ENCODE measurements around the gene ZMYND10. TPM values are rescaled to one million over a fixed set of nuclear protein-coding genes. Genes with fewer than 3 reads are reported as not detected.

Gene ZMYND10
- polyA plus RNA-seq, 1 donor, result 4.2 TPM

DNA sequence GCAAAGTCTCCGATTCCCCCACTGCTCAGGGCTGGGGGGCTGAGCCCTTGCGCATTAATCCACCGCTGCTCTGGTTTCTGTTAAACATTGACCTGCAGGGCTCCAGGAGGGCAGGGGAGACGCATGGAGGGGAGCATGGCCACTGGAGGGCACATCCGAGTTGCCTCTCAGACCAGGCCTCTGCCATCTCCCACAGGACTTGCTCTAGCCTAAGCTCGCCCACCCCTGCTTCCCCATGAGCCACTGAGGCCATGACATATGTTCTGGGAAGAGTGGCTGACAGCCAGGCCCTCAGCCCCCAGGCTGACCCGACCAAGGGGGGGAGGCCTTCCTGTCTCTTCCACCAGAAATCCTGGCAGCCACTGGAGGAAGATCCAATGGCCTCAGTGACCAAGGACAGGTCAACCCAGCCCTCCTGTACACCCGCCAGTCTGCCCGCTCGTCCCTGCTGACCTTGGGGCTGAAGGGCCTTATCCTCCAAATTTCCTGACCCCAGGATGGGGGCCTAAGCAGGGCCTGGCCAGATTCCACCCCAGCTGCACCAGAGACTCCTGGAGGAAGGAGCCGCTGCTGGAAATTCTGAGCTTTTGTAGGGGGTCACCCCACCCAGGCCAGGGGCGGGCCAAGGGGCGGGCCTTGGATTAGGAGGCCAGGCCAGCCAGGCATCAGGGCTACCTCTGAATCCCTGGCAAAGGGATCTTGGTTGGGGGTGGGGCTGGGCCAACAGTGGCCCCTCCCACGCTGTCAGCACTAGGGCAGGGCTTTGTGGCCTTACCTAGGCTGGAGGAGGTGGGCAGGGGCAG lies 42.3 kb downstream of the ZMYND10 start, which contains the start of gene HYAL1:
Gene HYAL1, minus strand, starts transcription at position 562 of the 803 bp plus-strand sequence. CDS start 618 bp downstream, outside the sequence.
- no peak for DNase-seq

DNA sequence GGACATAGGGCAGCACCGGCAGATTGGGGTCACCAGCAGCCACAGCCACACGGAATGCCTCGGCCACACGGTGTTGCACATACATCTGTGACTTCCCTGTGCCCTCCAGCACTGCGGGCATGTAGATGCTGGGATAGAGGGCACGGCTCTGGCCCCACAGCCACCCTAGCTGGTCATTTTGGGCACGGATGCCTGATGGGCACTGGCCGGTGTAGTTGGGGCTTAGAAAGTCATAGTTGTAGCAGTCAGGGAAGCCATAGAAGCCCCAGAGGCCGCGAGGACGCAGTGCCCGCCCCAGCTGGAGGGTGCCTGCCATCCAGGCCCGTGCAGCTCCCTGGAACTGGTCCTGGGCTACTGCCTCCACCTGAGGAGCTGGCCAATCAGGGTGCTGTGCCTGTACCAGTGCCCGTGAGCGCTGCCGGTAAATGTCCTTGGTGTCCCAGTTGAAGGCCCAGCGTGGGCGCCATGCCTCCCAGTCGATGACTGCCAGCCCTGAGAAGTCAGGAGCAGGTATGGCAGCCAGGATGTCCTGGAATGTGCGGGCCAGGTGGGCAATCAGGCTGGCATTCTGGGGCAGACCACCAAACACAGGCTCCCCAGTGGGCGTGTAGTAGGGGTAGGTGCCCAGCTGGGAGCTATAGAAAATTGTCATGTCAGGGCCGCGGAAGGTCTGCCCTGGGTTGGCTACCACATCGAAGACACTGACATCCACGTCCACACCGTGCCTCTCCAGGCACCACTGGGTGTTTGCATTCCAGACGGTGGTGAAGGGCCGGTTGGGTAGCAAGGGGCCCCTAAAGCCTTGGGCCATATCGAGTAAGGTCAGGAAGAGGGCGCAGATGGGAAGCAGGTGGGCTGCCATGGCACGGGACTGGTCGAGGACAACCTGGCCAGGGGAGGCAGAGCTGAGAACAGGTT lies 43.2 kb downstream of the ZMYND10 start:
- DNase-seq, result no peak

DNA sequence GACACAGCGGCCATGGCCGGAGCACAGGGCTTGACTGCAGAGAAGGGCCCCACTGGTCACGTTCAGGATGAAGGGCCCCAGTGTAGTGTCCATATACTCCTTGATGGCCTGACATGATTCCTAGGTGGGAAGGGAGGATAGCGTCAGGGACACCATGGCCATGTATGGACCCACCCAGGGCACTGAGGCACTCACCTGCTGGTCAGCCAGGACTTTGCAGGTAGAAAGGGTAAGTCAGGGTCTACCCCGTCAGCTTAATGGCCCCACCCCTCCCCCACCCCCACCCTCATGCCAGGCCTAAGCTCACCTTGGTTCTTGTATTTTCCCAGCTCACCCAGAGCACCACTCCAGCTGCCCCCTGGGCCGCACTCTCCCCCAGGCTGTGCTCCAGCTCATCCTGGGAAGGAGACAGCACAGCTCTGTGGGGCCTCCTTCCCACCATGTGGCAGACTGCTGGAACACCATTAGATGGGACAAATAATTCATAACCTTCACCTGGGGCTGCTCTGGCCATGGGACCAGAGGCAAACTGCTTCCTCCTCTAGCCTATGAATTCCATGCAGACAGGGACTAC lies 44.8 kb downstream of the ZMYND10 start:
- DNase-seq, result no peak

DNA sequence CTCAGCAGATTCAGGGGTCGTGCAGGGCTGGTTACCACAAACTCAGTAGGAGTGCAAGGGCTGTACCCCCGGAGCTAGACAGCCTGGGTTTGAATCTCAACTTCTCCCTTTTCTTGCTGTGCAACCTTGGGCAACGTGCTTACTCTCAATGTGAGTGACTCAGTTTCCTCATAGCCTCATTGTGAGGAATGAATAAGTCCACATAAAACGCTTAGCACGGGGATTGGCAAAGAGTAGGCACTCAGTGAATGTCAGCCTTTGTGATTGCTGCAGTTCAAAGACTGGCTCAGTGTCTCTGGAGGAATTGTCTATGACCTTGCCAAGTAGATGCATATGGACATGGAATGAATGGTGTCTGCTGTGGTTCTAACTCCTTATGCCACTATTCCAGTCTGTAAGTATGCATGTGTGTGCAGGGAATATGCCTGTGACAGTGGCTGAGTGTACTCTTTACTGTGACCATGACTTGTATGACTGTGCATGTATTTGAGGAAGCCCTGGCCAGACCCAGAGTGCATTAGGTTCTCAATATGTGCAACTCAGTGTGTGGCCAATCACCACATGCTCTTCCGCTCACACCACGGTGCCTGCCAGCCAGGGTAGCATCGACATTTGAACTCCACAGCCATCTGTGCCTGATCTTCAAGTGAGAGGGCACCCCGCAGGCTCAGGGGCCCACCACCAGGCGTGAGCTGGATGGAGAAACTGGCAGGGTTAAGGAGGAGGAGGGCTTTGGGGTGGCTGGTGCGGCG lies 45.4 kb downstream of the ZMYND10 start:
- DNase-seq, result no peak

DNA sequence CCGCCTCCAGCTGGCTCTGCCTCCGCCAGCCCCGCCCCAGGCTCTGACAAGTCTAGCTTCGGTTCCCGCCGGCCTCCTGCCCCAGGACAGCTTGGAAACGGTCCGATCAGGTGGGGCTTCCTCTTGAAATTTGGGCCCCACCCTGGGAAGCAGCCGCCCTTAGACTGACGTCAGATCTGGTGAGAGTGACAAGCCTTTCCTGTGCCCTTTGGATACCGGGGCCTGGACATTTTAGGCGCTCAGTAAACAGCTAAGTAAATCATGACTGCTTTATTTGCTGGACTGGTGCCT lies 45.9 kb downstream of the ZMYND10 start:
- DNase-seq, result no peak

DNA sequence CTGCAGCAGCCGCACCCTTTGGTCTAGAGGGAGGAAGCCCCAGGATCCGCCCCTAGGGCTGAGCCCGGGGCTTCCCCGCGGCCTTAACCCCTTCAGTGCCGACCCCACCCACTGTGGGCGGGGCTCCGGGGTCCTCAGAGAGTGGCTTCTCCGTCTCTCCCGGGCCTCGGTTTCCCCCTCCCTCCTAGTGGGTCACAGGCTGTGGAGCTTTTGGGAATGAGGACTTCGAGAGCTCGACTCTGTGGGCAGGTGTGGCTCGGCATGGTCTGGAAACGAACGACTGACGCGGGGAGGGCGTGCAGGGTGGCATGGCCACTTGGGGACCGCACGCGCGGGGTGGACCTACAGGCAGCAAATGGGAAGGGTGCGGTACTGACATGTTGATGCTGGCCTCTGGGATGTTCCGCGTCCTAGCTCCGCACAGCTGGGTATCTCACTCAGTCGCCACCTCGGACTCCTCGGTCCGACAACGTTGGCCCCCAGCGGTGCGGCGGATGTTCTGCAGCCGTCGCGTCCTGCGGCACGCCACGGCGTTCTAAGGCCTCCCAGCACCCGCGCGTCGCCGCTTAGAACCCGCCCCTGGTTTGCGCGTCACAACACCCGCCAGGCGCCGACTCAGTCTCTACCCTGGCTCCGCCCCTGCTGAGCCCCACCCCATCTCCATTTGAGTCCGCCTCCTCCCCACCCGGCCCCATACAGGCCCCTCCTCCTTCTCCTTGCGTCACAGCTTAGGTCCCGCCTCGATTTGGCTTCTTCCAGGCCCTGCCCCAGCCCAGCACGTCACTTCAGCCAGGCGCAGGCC lies 46.5 kb downstream of the ZMYND10 start, which contains the start of the genes HYAL3 and NAA80:
Gene HYAL3, minus strand, starts transcription at position 570 of the 802 bp plus-strand sequence. CDS start 3,803 bp downstream, outside the sequence.
Gene NAA80, minus strand, starts transcription at position 570 of the 802 bp plus-strand sequence. CDS start 1,942 bp downstream, outside the sequence.
- peak; percentile 99 for DNase-seq

DNA sequence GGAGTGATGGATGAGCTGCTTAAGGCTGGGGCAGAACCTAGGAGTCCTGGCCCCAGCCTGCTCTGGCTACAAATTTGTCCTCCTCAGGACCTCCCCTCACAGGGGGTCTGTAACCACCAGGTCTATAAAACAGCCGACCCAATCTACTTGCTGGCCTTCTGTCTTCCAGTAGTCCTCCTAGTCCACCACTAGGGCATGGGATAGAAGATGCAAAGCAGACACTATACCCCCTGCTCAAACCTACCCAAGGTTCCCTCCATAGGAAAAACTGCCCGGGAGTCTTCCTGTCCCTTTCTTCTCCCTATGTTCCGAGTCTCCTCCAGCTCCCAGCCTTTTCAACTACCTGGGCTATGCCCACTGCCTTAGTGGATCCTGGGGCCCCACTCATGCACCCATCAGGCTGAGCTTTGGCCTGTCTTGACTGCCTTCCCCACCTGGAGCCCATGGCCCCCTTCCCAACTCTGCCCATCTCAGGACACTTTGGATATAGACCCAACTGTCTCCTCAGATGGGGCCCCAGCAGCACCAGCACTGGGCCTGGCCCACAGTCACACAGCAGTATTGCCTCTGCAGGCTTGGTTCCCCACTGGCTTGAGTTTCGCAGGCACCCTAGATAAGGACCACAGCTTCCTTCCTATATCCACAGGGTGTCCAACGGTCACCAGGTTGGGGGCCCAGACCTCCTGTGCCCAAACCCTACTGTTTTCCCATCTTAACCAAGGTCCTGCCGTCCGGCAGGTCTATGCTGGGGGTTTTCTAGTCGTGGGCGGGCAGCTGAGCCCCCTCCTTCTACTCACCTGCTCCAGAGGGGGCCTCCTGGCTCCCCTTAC lies 47.4 kb downstream of the ZMYND10 start:
- no peak for DNase-seq

DNA sequence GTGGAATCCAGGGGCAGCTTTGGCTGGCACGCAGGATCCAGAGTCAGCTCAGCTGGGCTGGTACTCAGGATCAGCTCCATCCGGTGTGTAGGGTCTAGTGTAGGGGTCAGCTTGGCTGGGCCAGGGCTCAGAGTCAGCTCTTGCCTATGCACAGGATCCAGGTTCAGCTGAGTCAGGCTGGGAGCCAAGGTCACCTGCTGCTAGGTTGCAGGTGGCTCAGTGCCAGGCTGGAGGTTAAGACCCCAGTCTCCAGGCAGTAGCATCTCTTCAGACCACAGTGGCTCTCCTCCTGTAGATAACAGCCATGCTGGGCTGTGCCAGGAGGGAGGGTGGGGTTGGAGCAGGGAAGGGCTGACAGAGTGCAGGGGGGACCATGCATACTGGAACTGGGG lies 48.2 kb downstream of the ZMYND10 start:
- no peak for DNase-seq

DNA sequence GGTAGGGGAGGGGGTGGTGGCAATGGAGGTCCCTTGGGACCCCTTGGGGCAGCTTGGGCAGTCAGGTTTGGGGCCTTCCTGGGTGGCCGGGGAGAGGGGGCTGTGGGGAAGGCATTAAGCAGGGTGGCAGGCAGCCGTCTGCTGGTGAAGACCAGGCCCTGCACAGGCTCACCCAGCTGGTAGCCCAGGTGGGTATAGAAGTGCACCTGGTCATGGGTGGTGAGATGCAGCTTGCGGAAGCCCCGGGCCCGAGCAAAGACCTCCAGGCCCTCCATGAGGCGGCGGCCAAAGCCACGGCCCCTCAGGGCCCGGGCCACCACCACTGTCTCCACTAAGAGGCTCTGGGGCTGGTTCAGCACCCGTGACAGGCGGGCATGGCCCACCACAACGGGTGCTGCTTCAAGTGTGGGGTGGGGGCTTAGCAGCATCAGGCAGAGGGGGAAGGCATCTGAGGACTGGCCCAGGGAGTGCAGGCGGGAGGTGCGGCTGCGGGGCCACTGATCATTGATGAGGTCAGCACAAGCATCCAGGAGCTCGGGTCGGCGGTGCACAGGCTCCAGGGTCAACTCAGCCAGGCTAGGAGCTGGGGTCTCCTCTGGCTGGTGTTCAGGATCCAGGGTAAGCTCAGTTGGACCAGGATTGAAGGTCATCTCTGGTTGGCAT lies 48.7 kb downstream of the ZMYND10 start:
- DNase-seq, result no peak

DNA sequence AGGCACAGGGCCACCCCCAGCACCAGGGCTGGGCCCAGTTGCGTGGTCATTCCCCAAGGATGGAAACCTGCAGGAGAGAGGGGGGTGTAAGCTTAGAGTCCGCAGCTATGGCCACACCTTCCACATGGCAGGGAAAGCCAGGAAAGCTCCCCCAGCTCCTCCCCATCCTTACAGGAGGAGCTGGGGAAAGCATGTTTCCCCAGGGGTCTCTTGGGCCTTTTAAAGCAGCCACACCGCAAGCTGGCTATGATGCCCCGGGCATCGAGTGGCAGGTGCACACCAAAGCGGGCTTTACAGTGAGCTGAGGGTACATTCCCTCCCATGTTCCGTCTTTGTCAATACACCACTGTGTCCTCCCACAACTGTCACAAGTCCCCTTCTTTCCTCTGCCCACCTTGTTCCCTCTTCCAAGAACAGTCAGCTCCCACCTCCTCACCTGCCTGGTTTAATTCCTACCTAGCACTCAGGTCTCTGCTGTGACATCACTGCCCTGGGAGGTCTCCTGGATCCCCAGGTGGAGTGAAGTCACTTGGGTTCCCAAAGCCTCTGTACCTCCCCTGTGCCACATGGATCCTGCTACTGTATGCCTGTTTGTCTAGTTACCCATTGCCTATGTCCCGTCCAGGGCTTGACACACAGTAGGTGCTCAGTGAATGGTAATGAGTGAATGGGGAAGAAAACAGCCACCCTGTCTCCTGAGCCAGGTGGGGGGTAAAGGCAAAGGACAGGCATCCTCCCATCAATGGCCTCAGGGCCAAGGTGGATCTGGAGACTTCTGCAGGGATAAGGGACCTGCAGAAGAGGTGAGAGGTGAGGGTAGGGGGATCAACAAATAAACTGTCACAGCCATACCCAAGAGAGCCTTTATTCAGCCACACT lies 49.7 kb downstream of the ZMYND10 start:
- DNase-seq, result no peak

DNA sequence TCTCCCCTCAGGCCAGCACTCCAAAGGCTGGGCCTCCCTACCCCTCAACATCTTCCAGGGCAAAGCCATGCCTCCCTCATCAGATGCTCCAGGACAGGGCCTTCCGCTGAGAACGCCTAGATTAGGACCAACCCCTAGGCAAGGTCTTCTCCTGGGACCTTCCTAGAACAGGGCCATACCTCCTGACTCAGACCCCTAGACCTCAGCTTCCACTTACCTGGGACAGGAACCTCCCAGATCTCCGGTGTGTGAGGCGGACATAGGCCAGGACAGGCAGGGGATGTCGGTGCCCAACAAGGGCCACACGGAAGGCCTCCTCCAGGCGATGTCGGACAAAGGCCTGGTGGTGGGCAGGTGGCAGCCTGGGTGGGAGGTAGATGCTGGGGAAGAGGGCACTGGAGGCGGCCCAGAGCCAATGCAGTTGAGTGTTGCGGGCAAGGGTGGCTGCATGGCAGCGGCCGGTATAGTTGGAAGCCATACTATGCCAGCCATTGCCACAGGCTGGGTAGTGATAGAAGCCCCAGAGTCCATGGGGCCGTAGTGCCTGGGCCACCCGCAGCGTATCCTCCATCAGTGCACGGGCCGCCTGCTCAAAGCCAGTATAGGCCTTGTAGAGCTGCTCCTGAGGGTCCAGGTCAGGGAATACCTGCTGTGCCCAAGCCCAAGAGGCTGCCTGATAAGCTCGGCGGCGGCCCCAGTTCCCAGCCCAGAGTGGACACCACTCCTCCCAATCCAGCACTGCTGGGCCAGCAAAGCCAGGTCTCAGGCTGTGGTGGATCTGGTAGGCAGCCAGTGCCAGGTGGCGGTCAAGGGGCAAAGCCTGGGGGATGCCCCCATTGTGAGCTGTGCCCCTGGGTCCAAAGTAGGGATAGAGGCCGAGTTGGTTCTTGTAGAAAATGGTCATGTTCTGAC lies 50.8 kb downstream of the ZMYND10 start:
- DNase-seq, result no peak

DNA sequence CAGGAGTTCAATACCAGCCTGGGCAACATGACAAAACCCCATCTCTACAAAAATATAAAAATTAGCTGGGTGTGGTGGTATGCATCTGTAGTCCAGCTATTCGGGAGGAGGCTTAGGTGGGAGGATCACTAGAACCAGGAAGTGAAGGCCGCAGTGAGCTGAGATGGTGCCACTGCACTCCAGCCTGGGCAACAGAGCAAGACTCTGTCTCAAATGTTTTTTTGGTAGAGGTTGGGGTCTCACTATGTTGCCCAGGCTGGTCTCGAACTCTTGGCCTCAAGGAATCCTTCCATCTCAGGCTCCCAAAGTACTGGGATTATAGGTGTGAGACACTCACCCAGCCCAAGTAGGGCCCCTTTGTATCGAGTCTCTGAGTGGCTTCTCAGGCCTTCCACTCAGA lies 51.4 kb downstream of the ZMYND10 start:
- DNase-seq, result no peak

DNA sequence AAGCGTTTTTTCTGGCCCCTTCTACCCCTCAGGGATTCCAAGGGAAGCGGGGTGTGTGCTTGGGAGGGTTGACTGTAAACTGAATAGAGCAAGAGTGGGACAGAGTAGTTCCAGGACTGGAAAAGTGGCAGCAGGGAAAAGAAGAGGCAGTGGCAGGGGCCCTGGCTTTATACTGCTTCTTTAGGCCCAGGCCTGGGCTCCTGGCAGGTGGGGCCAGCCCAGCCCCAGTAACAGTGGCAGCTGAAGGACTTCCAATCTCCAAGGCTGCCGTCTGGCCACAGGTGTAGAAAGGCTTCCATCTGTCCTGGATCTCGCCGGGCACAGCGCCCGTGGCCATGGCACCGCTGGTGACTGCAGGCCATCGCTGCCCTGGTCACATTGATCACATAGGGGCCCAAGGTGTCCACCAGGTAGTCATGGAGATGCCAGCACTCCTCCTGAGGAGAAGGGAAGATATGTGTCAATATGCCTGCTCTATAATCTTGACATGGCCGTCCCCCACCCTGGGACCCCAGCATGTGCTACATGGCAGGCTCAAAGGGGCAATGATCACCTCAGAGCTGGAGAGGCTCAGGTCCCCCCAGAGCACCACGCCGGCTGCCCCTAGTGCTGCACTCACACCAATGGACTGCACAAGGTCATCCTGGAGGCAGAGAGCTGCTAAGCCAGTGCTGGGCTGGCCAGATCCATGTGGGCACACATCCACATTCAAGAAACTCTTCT lies 52.3 kb downstream of the ZMYND10 start:
- no peak for DNase-seq

DNA sequence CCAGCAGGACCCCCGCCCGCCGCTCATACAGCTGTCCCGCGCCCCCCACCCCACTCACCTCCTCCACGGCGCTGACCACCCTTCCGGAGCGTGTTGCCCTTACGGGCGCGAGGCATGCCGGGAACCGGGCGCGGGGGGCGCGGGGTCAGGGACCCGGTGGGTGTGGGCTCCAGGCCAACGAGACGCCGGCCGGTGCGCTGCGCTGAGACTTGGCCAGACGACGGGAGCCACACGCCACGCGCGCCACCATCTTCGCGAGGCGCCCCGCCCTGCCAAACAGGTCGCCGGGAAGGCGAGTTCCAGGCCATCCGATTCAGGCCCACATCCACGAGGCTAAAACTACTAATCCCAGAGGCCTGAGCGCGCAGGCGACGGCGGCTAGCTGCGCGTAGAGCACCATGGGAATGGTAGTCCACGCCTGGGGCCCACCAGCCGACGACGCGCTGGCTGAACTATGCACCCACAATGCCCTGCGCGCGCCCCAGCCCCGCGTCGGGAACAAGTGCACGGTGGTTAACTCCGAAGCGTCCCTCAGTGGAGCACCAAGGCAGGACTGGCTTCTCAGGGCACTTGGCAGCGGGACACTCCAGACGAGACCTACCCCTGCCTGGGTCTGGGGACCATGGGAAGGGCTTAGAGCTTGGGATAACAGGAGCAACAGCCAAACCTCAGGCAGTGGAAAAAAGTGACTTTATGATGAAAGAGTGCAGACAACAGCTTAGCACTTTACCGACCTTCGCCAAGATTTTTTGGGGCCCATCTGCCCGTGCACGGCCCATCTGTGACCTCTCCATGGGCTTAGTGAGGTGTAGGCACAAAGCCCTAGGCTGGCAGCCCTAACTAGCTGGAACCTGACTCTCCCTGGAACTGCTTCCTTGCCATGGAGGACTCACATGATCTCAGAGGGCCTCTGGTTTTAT lies 53.1 kb downstream of the ZMYND10 start, which contains the start of gene IFRD2:
Gene IFRD2, minus strand, starts transcription at position 271 of the 920 bp plus-strand sequence. Its CDS starts 155 bp downstream, at position 116.
- DNase-seq, result peak; percentile 96
